Thoracic aorta (tissue), 2 donors: ENCODE data around the gene ZBTB25. TPM values are rescaled to one million over a fixed set of nuclear protein-coding genes. Genes with fewer than 3 reads are reported as not detected.
"Not testable (repeated sequence)": the region's sequence is repeated elsewhere in the genome, so short reads cannot be mapped to it uniquely, and the experiment has no call there.

Experiments
- ATAC-seq: fragments of 150-250 bp; one replicate; pipeline ENCODE4 v1.8.0; 2017; ENCODE audit warnings: low read depth; ENCODE audit not compliant: insufficient number of reproducible peaks, low FRiP score
- DNase-seq: peaks from one replicate; pipeline ENCODE4 v3.0.0-alpha.2; 2020; ENCODE audit warnings: low spot score
- H3K27ac ChIP-seq, 2 donors: fragments of 200-600 bp; sonication (generic); 1 replicate in 1 of 2; 2 replicates in 1 of 2; pipeline ENCODE4 v1.5.1; 2016; ENCODE audit warnings: mild to moderate bottlenecking in 2 of 2, moderate library complexity in 2 of 2
- H3K27me3 ChIP-seq: fragments of 200-600 bp; sonication (generic); replicated peaks from 2 replicates; pipeline ENCODE4 v1.6.0; 2016; ENCODE audit warnings: mild to moderate bottlenecking; ENCODE audit not compliant: insufficient read depth
- H3K36me3 ChIP-seq: fragments of 200-600 bp; sonication (generic); one replicate; pipeline ENCODE4 v1.5.1; 2016
- H3K4me1 ChIP-seq, 2 donors: fragments of 200-600 bp; sonication (generic); 1 replicate in 1 of 2; 2 replicates in 1 of 2; pipeline versions ENCODE4 v1.5.1 to v1.6.0; 2016; ENCODE audit warnings: low read depth in 2 of 2, mild to moderate bottlenecking in 1 of 2; ENCODE audit not compliant: control insufficient read depth in 1 of 2
- H3K4me3 ChIP-seq: fragments of 200-600 bp; sonication (generic); 2 replicates; pipeline ENCODE4 v1.5.1; 2016; ENCODE audit warnings: mild to moderate bottlenecking
- H3K9me3 ChIP-seq: fragments of 200-600 bp; sonication (generic); 2 replicates; pipeline ENCODE4 v1.5.1; 2016
- CTCF ChIP-seq: fragments of 200-600 bp; sonication (generic); IDR thresholded peaks from one replicate; pipeline ENCODE4 v1.5.1; 2019; ENCODE audit warnings: antibody characterized with exemption
- total RNA-seq, 2 donors: library from RNA; depleted of rRNA; stranded (reverse); fragments of >200 nt; gene quantifications; one replicate each; pipeline versions ENCODE4 v1.1.0 to v1.2.3, GENCODE V29; 2016

ZBTB25 gene
- total RNA-seq, 2 donors from 2014 or later, result 13.5 to 16.9 TPM

GRCh38 chr14:64522591-64523355 lies 19.1 kb upstream of the ZBTB25 start:
- ATAC-seq, result no peak
- Histone ChIP-seq H3K4me3 (no peak overlapping the region), H3K27me3 (no peaks in the 10 kb centered on the region), H3K36me3 (peaks cover 3% of the 10 kb centered on the region), H3K9me3 (no peaks in the 10 kb centered on the region), H3K27ac (no peak overlapping the region), H3K4me1 (peaks cover 4% of the 10 kb centered on the region in 2 donors)
- TF ChIP-seq CTCF, result no peak
- DNase-seq, result no peak

- Histone ChIP-seq H3K9me3 (no peaks in the 10 kb centered on the region), H3K27ac (no peak overlapping the region), H3K27me3 (no peaks in the 10 kb centered on the region), H3K4me1 (peaks cover 4 to 10% of the 10 kb centered on the region in 2 donors), H3K36me3 (peaks cover 3% of the 10 kb centered on the region), H3K4me3 (no peak overlapping the region)
- TF ChIP-seq CTCF, result no peak
- no peak for ATAC-seq
- no peak for DNase-seq
Measured at GRCh38 chr14:64520699-64521098, 17.1 kb upstream of the ZBTB25 start.

GRCh38 chr14:64518229-64518628 lies 14.6 kb upstream of the ZBTB25 start:
- TF ChIP-seq CTCF, result no peak
- Histone ChIP-seq H3K4me3 (no peak overlapping the region), H3K27me3 (no peaks in the 10 kb centered on the region), H3K9me3 (no peaks in the 10 kb centered on the region), H3K4me1 (peaks cover 8 to 24% of the 10 kb centered on the region in 2 donors), H3K36me3 (peaks cover 3% of the 10 kb centered on the region), H3K27ac (no peak overlapping the region)
- no peak for ATAC-seq
- DNase-seq, result no peak

GRCh38 chr14:64517667-64518066 lies 14.0 kb upstream of the ZBTB25 start:
- H3K4me3 ChIP-seq, H3K9me3 ChIP-seq, H3K27ac ChIP-seq, H3K27me3 ChIP-seq, DNase-seq, ATAC-seq, H3K36me3 ChIP-seq: not testable (repeated sequence)
- H3K4me1 ChIP-seq, result peaks cover 8 to 29% of the 10 kb centered on the region in 2 donors

- ATAC-seq, result no peak
- H3K27me3 ChIP-seq, result no peaks in the 10 kb centered on the region
- no peak for TF ChIP-seq CTCF
Measured at GRCh38 chr14:64516969-64517368, 13.3 kb upstream of the ZBTB25 start.

More at GRCh38 chr14:64516969-64517368, 13.3 kb upstream of the ZBTB25 start:
- H3K4me1 ChIP-seq, result peaks cover 10 to 36% of the 10 kb centered on the region in 2 donors
- no peak overlapping the region for H3K4me3 ChIP-seq
- no peaks in the 10 kb centered on the region for H3K36me3 ChIP-seq
- H3K27ac ChIP-seq, result no peak overlapping the region
- DNase-seq, result no peak
- no peaks in the 10 kb centered on the region for H3K9me3 ChIP-seq
